Keratinocyte (primary cell): Measurements from ENCODE around the gene DUSP6. TPM values are rescaled to one million over a fixed set of nuclear protein-coding genes. Genes with fewer than 3 reads are reported as not detected.

Experiments used
- DNase-seq: peaks from one replicate; pipeline ENCODE4 v3.0.0-alpha.2; 2011; ENCODE audit warnings: low read depth, missing footprints, low spot score
- FAIRE-seq: peaks from 2 replicates; lab custom pipeline; 2011; peaks lifted over from hg19 to GRCh38; lab: Jason Lieb, UNC
- H2AFZ ChIP-seq: 2 replicates; pipeline ENCODE4 v1.6.0; 2012; ENCODE audit warnings: low read length, control low read depth, inconsistent platforms; ENCODE audit not compliant: control insufficient read depth
- H3K27ac ChIP-seq: 2 replicates; pipeline ENCODE4 v1.5.1; 2011; ENCODE audit warnings: low read length; ENCODE audit not compliant: control insufficient read depth, insufficient read depth
- H3K27me3 ChIP-seq: 3 replicates; pipeline ENCODE4 v1.6.0; 2011; ENCODE audit warnings: low read length; ENCODE audit not compliant: control insufficient read depth, insufficient read depth; ENCODE audit errors: extremely low read depth
- H3K36me3 ChIP-seq, 2 experiments: 2 replicates in 1 of 2; 3 replicates in 1 of 2; pipeline ENCODE4 v1.5.1; 2011; ENCODE audit warnings: low read length in 2 of 2, mild to moderate bottlenecking in 1 of 2; ENCODE audit not compliant: control insufficient read depth in 2 of 2, insufficient read depth in 2 of 2; ENCODE audit errors: extremely low read depth in 1 of 2
- H3K4me1 ChIP-seq: 3 replicates; pipeline ENCODE4 v1.5.1; 2011; ENCODE audit warnings: low read length; ENCODE audit not compliant: control insufficient read depth, insufficient read depth; ENCODE audit errors: extremely low read depth
- H3K4me2 ChIP-seq: 3 replicates; pipeline ENCODE4 v1.6.0; 2011; ENCODE audit warnings: low read depth, low read length; ENCODE audit not compliant: control insufficient read depth, insufficient read depth; ENCODE audit errors: extremely low read depth
- H3K4me3 ChIP-seq, 3 experiments: fragments of 200-600 bp in 1 of 3; sonication (generic) in 1 of 3; 2 replicates in 2 of 3; 3 replicates in 1 of 3; pipeline ENCODE4 v1.5.1; 2011 to 2016; ENCODE audit warnings: low read length in 3 of 3, mild to moderate bottlenecking in 3 of 3, control low read depth in 2 of 3, inconsistent platforms in 1 of 3, low read depth in 1 of 3, mixed read lengths in 1 of 3, mixed run types in 1 of 3, moderate library complexity in 1 of 3; ENCODE audit not compliant: control insufficient read depth in 2 of 3, insufficient read depth in 2 of 3; ENCODE audit errors: extremely low read depth in 1 of 3
- H3K79me2 ChIP-seq: 2 replicates; pipeline ENCODE4 v1.6.0; 2012; ENCODE audit warnings: low read length; ENCODE audit not compliant: control insufficient read depth, insufficient read depth
- H3K9ac ChIP-seq: 3 replicates; pipeline ENCODE4 v1.6.0; 2011; ENCODE audit warnings: low read length; ENCODE audit not compliant: control insufficient read depth, insufficient read depth; ENCODE audit errors: extremely low read depth
- H3K9me1 ChIP-seq: 3 replicates; pipeline ENCODE4 v1.6.0; 2011; ENCODE audit warnings: low read length; ENCODE audit not compliant: control insufficient read depth, insufficient read depth; ENCODE audit errors: extremely low read depth
- H3K9me3 ChIP-seq: 2 replicates; pipeline ENCODE4 v1.5.1; 2012; ENCODE audit warnings: low read depth, low read length; ENCODE audit not compliant: control insufficient read depth
- H4K20me1 ChIP-seq: 3 replicates; pipeline ENCODE4 v1.6.0; 2011; ENCODE audit warnings: low read length; ENCODE audit not compliant: control insufficient read depth, insufficient read depth; ENCODE audit errors: extremely low read depth
- EZH2 ChIP-seq: IDR thresholded peaks from one replicate; pipeline ENCODE4 v1.6.1; 2012; ENCODE audit warnings: inconsistent platforms, mild to moderate bottlenecking, low read length, moderate library complexity
- dilution Hi-C: fragments of 300-500 bp; cut with MboI; formaldehyde crosslinking; loops from one replicate; pipeline ENCODE4 v1.7.0; 2020; ENCODE audit warnings: low sequenced_read_pairs; ENCODE audit not compliant: extremely low pct_ligation_motif_present
- polyA plus RNA-seq, 5 experiments: library from polyadenylated mRNA; depleted of rRNA in 3 of 5; stranded (reverse) in 3 of 5; stranded (forward) in 1 of 5; unstranded in 1 of 5; fragments of >200 nt; gene quantifications; 1 replicate in 1 of 5; 2 replicates in 3 of 5; 3 replicates in 1 of 5; pipeline versions ENCODE4 v1.2.1 to v1.2.3, GENCODE V29; 2011 to 2012; ENCODE audit warnings: missing spikeins in 2 of 5, low read depth in 1 of 5, low replicate concordance in 1 of 5
- TF ChIP-seq, protein P1 (sequence below), 3 experiments: IDR thresholded peaks in 1 of 3; conservative IDR thresholded peaks in 1 of 3; optimal IDR thresholded peaks in 1 of 3; 2 replicates in 2 of 3; 3 replicates in 1 of 3; pipeline versions ENCODE3 to v1.5.1; 2011; ENCODE audit warnings: low read length in 3 of 3, mild to moderate bottlenecking in 3 of 3, moderate library complexity in 2 of 3, control low read depth in 1 of 3, inconsistent platforms in 1 of 3; ENCODE audit not compliant: insufficient read depth in 2 of 3; ENCODE audit errors: extremely low read depth in 1 of 3

Gene DUSP6
- polyA plus RNA-seq, 1 donor (not counting 4 experiments of a cell fraction or from before 2014, with no cell fraction given) = 221 TPM

GRCh38 chr12:89327486-89328094 lies 24.7 kb downstream of the DUSP6 start:
- DNase-seq (no peak), FAIRE-seq (no peak)
- Histone ChIP-seq H3K79me2 (no peaks in the 10 kb centered on the region), H3K9me3 (no peaks in the 10 kb centered on the region), H3K27ac (no peak overlapping the region), H2AFZ (no peak overlapping the region), H4K20me1 (no peaks in the 10 kb centered on the region), H3K36me3 (no peaks in the 10 kb centered on the region), H3K9me1 (no peaks in the 10 kb centered on the region), H3K4me3 (no peak overlapping the region), H3K4me1 (no peaks in the 10 kb centered on the region), H3K27me3 (no peaks in the 10 kb centered on the region), H3K4me2 (no peak overlapping the region), H3K9ac (no peak overlapping the region)
- dilution Hi-C loops = loop anchor here (25.0 kb wide), 1 partner anchor 265 kb away; no protein-coding TSS in a partner anchor
- TF ChIP-seq, protein P1, sequence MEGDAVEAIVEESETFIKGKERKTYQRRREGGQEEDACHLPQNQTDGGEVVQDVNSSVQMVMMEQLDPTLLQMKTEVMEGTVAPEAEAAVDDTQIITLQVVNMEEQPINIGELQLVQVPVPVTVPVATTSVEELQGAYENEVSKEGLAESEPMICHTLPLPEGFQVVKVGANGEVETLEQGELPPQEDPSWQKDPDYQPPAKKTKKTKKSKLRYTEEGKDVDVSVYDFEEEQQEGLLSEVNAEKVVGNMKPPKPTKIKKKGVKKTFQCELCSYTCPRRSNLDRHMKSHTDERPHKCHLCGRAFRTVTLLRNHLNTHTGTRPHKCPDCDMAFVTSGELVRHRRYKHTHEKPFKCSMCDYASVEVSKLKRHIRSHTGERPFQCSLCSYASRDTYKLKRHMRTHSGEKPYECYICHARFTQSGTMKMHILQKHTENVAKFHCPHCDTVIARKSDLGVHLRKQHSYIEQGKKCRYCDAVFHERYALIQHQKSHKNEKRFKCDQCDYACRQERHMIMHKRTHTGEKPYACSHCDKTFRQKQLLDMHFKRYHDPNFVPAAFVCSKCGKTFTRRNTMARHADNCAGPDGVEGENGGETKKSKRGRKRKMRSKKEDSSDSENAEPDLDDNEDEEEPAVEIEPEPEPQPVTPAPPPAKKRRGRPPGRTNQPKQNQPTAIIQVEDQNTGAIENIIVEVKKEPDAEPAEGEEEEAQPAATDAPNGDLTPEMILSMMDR (optimal IDR thresholded peaks at IDR 0.05 in 1 of 3, IDR thresholded peaks at IDR 0.05 in 1 of 3, conservative IDR thresholded peaks at IDR 0.05 in 1 of 3; ENCODE audit: extremely low read depth in 1 of 3, insufficient read depth in 2 of 3, low read length in 3 of 3) = no peak
- TF ChIP-seq EZH2 = no peak

DNA sequence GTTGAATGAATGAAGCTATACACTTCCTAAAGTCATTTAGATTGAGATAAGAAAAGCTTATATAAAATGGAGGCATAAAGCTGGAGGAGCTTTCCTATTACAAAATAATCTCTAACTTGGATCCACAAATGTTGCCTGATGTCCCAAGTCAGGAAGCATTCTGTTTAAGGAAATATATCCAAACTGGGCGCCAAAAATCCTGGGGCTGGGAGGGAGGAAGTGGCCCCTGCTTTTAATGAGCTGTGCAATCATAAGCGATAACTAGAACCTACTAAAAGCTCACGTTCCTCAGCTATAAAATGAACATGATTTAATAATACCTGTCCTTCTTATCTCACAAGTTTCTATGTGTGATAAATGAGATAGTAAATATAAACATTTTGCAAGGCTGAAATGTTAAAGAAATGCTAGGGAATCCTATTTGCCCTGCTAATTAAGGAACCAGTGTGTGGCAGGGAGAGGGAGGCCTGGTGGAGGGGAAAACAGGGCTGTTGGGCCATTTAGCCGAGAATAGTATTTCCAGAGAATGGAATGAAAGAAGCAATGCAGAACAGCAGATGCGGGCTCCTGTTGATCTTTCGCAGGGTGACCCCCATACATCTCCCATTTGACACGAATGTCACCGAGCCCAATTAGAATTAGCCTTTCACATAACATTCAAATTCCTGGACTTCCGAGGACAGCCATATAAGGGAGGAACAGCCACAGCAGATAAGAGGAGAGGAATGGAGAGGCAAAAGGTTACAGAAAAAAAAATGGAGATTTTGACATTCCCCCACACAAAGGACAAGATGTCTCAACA lies 25.9 kb downstream of the DUSP6 start:
- dilution Hi-C loops = loop anchor here (25.0 kb wide), 1 partner anchor 264 kb away; no protein-coding TSS in a partner anchor
- no peak overlapping the region for H2AFZ ChIP-seq
- DNase-seq (no peak), FAIRE-seq (no peak)
- H4K20me1 ChIP-seq = no peaks in the 10 kb centered on the region
- H3K9ac ChIP-seq = no peak overlapping the region
- H3K79me2 ChIP-seq = no peaks in the 10 kb centered on the region
- no peaks in the 10 kb centered on the region for H3K4me1 ChIP-seq
- H3K9me3 ChIP-seq = no peaks in the 10 kb centered on the region
- H3K9me1 ChIP-seq = no peaks in the 10 kb centered on the region
- H3K4me3 ChIP-seq = no peak overlapping the region
- H3K27ac ChIP-seq = no peak overlapping the region
- H3K4me2 ChIP-seq = no peak overlapping the region
- TF ChIP-seq EZH2 = no peak
- TF ChIP-seq, protein P1 (optimal IDR thresholded peaks at IDR 0.05 in 1 of 3, IDR thresholded peaks at IDR 0.05 in 1 of 3, conservative IDR thresholded peaks at IDR 0.05 in 1 of 3; ENCODE audit: extremely low read depth in 1 of 3, insufficient read depth in 2 of 3, low read length in 3 of 3) = no peak
- H3K27me3 ChIP-seq = no peaks in the 10 kb centered on the region
- H3K36me3 ChIP-seq = no peaks in the 10 kb centered on the region
